Breast epithelium (tissue), 4 donors: ENCODE measurements around the gene DCST2. TPM values are rescaled to one million over a fixed set of nuclear protein-coding genes. Genes with fewer than 3 reads are reported as not detected.

Experiments
- DNase-seq, 2 donors: peaks; one replicate each; pipeline ENCODE4 v3.0.0-alpha.2; 2019; ENCODE audit warnings: low spot score in 2 of 2
- H3K27ac ChIP-seq, 2 donors: fragments of 200-600 bp; sonication (generic) in 1 of 2; one replicate each; pipeline ENCODE4 v1.5.1; 2016 to 2019; ENCODE audit warnings: mild to moderate bottlenecking in 1 of 2
- H3K27me3 ChIP-seq, 2 donors: fragments of 200-600 bp; sonication (generic) in 1 of 2; one replicate each; pipeline versions ENCODE4 v1.5.1 to v1.6.0; 2017 to 2019; ENCODE audit warnings: control low read depth in 1 of 2, mild to moderate bottlenecking in 1 of 2
- H3K36me3 ChIP-seq: fragments of 200-600 bp; one replicate; pipeline ENCODE4 v1.5.1; 2019
- H3K4me1 ChIP-seq, 2 donors: fragments of 200-600 bp; sonication (generic); one replicate each; pipeline ENCODE4 v1.5.1; 2016 to 2019; ENCODE audit warnings: control low read depth in 1 of 2
- H3K4me3 ChIP-seq, 3 donors: fragments of 200-600 bp; sonication (generic); 1 replicate in 2 of 3; 2 replicates in 1 of 3; pipeline ENCODE4 v1.5.1; 2016 to 2019; ENCODE audit warnings: mild to moderate bottlenecking in 3 of 3, moderate library complexity in 2 of 3
- H3K9me3 ChIP-seq, 2 donors: fragments of 200-600 bp; sonication (generic) in 1 of 2; one replicate each; pipeline ENCODE4 v1.5.1; 2016 to 2019; ENCODE audit warnings: control low read depth in 1 of 2
- POLR2A ChIP-seq: fragments of 450-650 bp; IDR thresholded peaks from one replicate; pipeline ENCODE4 v1.6.1; 2016; ENCODE audit warnings: antibody characterized with exemption, mild to moderate bottlenecking, moderate library complexity
- POLR2AphosphoS5 ChIP-seq, 3 donors: sonication (generic); formaldehyde crosslinking; IDR thresholded peaks; one replicate each; pipeline ENCODE4 v1.6.1; 2017; ENCODE audit warnings: antibody characterized with exemption in 3 of 3
- intact Hi-C: fragments of 100-400 bp; cut with DNase I; formaldehyde crosslinking; loops from one replicate; pipeline ENCODE4 v1.15.1; 2023; ENCODE audit warnings: low total_unique reads
- total RNA-seq, 3 donors: library from RNA; depleted of rRNA; stranded (reverse); fragments of >200 nt; gene quantifications; one replicate each; pipeline ENCODE4 v1.1.0, GENCODE V29; 2016
- TF ChIP-seq, protein P1 (sequence below), 3 donors: fragments of 450-650 bp; IDR thresholded peaks; one replicate each; pipeline ENCODE4 v1.5.1; 2016 to 2017; ENCODE audit warnings: antibody characterized with exemption in 3 of 3, mild to moderate bottlenecking in 3 of 3, moderate library complexity in 3 of 3

Gene DCST2
- total RNA-seq, 3 donors from 2014 or later, result 0.48 to 4.4 (median 3.3) TPM

DNA sequence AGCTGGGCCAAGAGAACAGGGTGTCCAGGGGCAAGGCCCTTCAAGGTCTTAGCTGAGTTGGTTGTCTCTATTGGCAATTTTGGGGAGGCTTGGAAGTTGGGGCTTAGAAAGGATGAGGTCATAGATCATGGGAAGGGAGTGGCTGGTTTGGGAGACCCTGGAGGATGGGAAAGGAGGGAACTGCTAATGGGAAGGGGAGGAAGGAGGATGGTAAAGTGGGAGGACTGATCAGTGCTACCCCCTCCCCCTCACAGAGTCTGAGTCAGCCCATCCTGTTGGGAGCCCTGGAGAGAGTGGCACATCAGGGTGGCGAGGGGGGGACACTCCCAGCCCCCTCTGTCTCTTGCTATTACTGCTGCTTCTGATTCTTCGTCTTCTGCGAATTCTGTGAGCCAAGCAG lies 35.0 kb upstream of the DCST2 start:
- no peak for DNase-seq
- intact Hi-C loops, result loop anchor here (10.0 kb wide), 1 partner anchor 114 kb away; the partner anchor contains the start of gene PBXIP1
- H3K9me3 ChIP-seq, result no peaks in the 10 kb centered on the region
- no peak overlapping the region for H3K27ac ChIP-seq
- peaks cover 0 to 9% of the 10 kb centered on the region in 2 donors for H3K4me1 ChIP-seq
- no peak for TF ChIP-seq POLR2A
- H3K4me3 ChIP-seq, result no peak overlapping the region
- H3K36me3 ChIP-seq, result no peaks in the 10 kb centered on the region
- H3K27me3 ChIP-seq, result no peaks in the 10 kb centered on the region

DNA sequence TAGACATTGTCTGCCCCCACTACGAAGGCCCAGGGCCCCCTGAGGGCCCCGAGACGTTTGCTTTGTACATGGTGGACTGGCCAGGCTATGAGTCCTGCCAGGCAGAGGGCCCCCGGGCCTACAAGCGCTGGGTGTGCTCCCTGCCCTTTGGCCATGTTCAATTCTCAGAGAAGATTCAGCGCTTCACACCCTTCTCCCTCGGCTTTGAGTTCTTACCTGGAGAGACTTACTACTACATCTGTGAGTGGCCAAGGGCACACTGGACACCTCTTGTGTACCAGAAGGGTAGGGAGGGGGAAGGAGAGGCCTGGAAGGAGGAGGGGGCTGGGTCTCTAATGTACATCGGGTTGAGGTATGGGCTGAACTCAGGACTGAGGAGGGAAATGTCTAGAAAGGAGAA lies 33.2 kb upstream of the DCST2 start:
- H3K36me3 ChIP-seq, result no peaks in the 10 kb centered on the region
- no peaks in the 10 kb centered on the region for H3K9me3 ChIP-seq
- H3K27me3 ChIP-seq, result no peaks in the 10 kb centered on the region
- H3K27ac ChIP-seq, result no peak overlapping the region
- TF ChIP-seq, protein P1, sequence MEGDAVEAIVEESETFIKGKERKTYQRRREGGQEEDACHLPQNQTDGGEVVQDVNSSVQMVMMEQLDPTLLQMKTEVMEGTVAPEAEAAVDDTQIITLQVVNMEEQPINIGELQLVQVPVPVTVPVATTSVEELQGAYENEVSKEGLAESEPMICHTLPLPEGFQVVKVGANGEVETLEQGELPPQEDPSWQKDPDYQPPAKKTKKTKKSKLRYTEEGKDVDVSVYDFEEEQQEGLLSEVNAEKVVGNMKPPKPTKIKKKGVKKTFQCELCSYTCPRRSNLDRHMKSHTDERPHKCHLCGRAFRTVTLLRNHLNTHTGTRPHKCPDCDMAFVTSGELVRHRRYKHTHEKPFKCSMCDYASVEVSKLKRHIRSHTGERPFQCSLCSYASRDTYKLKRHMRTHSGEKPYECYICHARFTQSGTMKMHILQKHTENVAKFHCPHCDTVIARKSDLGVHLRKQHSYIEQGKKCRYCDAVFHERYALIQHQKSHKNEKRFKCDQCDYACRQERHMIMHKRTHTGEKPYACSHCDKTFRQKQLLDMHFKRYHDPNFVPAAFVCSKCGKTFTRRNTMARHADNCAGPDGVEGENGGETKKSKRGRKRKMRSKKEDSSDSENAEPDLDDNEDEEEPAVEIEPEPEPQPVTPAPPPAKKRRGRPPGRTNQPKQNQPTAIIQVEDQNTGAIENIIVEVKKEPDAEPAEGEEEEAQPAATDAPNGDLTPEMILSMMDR (IDR thresholded peaks at IDR 0.05), result no peak
- no peak for TF ChIP-seq POLR2AphosphoS5 (IDR thresholded peaks at IDR 0.05)
- no peak for TF ChIP-seq POLR2A
- intact Hi-C loops, result loop anchor here (10.0 kb wide), 1 partner anchor 112 kb away; the partner anchor contains the start of gene PBXIP1
- DNase-seq, result no peak
- H3K4me1 ChIP-seq, result peaks cover 8 to 18% of the 10 kb centered on the region in 2 donors
- no peak overlapping the region for H3K4me3 ChIP-seq

DNA sequence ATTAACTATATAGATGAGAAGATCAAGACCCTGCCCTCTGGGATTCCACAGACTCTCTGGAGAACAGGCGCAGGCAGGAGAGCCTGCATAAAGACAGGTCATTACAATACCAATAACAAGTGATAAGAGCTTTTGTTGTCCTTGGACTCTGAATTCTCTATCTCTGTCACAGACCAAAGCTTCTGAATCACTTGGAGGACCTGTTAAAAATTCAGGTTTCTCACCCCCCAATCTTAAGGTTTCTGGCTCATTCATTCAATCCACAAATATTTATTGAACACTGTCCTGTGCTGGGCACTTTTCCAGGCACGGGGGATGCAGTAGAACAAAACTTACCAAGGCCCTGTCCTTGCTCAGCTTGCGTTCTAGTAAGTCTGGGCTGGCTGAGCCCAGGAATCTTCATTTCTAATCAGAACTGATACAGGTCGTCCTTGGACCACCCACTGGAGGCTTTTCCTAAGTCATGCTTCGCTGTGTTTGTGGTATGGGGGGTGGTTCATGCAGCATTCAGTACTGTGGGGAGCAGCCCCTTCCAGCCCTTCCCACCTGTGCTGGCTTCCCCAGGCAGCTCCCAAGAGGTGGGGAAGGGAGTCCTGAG lies 31.4 kb upstream of the DCST2 start:
- peak overlapping the region in 1 of 3 donors; percentile 81 for H3K4me3 ChIP-seq
- no peaks in the 10 kb centered on the region for H3K27me3 ChIP-seq
- intact Hi-C loops, result loop anchor here (10.0 kb wide), 1 partner anchor 110 kb away; the partner anchor contains the start of gene PBXIP1
- H3K4me1 ChIP-seq, result peaks cover 14 to 15% of the 10 kb centered on the region in 2 donors
- H3K36me3 ChIP-seq, result no peaks in the 10 kb centered on the region
- no peak overlapping the region for H3K27ac ChIP-seq
- no peak for DNase-seq
- H3K9me3 ChIP-seq, result no peaks in the 10 kb centered on the region
- no peak for TF ChIP-seq POLR2A

DNA sequence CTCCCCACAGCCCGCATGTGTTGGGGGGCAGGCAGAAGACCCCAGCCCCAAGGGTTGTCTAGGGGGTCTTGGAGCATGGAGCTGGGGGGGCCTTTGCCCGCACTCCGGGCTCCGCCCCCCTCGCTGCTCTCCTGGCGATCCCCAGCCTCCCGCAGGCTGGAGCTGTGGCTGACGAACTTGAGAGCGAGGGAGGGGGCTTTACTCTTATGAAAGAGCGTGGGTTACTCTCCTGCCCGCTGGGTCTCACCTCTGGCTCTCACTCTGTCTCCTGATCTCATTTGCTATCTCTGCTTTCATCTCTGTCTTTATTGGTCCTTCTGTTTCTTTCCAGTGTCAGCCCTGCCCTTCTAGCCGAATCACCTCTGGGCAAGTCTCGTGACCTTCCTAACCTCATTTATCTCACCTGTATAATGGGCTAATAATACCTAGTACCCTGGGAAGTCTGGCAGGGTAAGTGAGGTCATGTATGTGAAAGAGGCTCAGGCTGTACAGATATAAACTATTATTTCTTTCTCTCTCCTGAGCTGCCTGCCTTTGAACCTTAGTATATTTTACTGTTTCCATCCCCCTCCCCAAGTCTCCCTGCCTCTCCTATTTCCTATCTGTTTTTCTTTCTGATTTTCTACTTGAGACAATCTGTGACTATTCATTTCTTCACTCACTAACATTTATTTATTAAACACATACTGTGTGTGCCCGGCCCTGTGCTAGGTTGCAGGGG lies 30.7 kb upstream of the DCST2 start:
- H3K9me3 ChIP-seq, result no peaks in the 10 kb centered on the region
- H3K27me3 ChIP-seq, result no peaks in the 10 kb centered on the region
- peaks cover 14 to 15% of the 10 kb centered on the region in 2 donors for H3K4me1 ChIP-seq
- no peak for DNase-seq
- no peaks in the 10 kb centered on the region for H3K36me3 ChIP-seq
- H3K27ac ChIP-seq, result peak overlapping the region; percentile 85 to 92
- peak overlapping the region; percentile 68 to 90 (median 81) for H3K4me3 ChIP-seq
- intact Hi-C loops, result loop anchor here (10.0 kb wide), 1 partner anchor 109 kb away; the partner anchor contains the start of gene PBXIP1
- TF ChIP-seq POLR2A (no peak), POLR2AphosphoS5 (IDR thresholded peaks at IDR 0.05) (no peak)
- TF ChIP-seq, protein P1 (IDR thresholded peaks at IDR 0.05), result no peak

DNA sequence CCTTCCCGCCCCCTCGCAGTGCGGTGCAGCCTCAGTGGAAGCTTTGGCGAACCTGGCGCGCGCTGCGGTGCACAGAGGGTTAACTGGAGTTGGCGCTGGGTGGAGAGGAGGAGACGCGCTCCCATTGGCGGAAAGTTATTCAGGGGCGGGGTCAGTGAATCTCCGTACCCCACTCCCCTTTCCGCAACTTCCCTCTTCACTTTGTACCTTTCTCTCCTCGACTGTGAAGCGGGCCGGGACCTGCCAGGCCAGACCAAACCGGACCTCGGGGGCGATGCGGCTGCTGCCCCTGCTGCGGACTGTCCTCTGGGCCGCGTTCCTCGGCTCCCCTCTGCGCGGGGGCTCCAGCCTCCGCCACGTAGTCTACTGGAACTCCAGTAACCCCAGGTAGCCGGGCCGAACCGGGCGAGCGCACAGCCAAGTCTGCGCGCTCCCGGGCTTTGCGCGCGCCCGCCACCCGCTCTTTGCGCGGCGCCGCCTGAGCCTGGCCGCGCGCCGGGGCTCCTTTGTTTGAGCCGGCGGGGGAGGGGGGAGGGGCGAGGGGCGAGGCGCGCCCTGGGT lies 30.0 kb upstream of the DCST2 start, which contains the start of gene EFNA4:
EFNA4 (plus strand) TSS at position 191 of the 561 bp plus-strand sequence; CDS start at position 275, 84 bp downstream.
- Histone ChIP-seq H3K36me3 (no peaks in the 10 kb centered on the region), H3K9me3 (no peaks in the 10 kb centered on the region), H3K4me3 (peak within 1 kb of the TSS; percentile 68 to 90 (median 81)), H3K4me1 (peaks cover 14 to 15% of the 10 kb centered on the region in 2 donors), H3K27ac (peak within 1 kb of the TSS; percentile 85 to 92), H3K27me3 (no peaks in the 10 kb centered on the region)
- DNase-seq, result peak; percentile 82 to 89
- TF ChIP-seq, protein P1 (IDR thresholded peaks at IDR 0.05), result no peak
- TF ChIP-seq POLR2A, result no peak
- TF ChIP-seq POLR2AphosphoS5 (IDR thresholded peaks at IDR 0.05), result peak in 2 of 3 donors; percentile 13 to 47
- intact Hi-C loops, result loop anchor here (10.0 kb wide), 1 partner anchor 109 kb away; the partner anchor contains the start of gene PBXIP1
